ENCODE data around the gene HS6ST3.

The HS6ST3 gene

GRCh38 chr13:96198038-96198437, 108.1 kb downstream of the HS6ST3 start:
- in situ Hi-C loops (cut with MboI; ENCODE audit: low sequenced_read_pairs): no loop called here

GRCh38 chr13:96199315-96199714, 109.4 kb downstream of the HS6ST3 start:
- in situ Hi-C loops (cut with MboI; ENCODE audit: low sequenced_read_pairs): no loop called here

- in situ Hi-C loops (cut with MboI; ENCODE audit: low sequenced_read_pairs): no loop called here
These were observed 110.9 kb downstream of the HS6ST3 start for GRCh38 chr13:96200810-96201209.

GRCh38 chr13:96202315-96202714, 112.4 kb downstream of the HS6ST3 start:
- in situ Hi-C loops (cut with MboI; ENCODE audit: low sequenced_read_pairs): no loop called here

- in situ Hi-C loops (cut with MboI; ENCODE audit: low sequenced_read_pairs): no loop called here
These were observed 113.6 kb downstream of the HS6ST3 start for GRCh38 chr13:96203471-96203870.

GRCh38 chr13:96214824-96215445, 125.0 kb downstream of the HS6ST3 start:
- in situ Hi-C loops (cut with MboI; ENCODE audit: low sequenced_read_pairs): no loop called here

- in situ Hi-C loops (cut with MboI; ENCODE audit: low sequenced_read_pairs): no loop called here
These were observed 126.6 kb downstream of the HS6ST3 start for GRCh38 chr13:96216543-96216942.

GRCh38 chr13:96218475-96218874, 128.6 kb downstream of the HS6ST3 start:
- in situ Hi-C loops (cut with MboI; ENCODE audit: low sequenced_read_pairs): no loop called here

- in situ Hi-C loops (cut with MboI; ENCODE audit: low sequenced_read_pairs): no loop called here
These were observed 131.6 kb downstream of the HS6ST3 start for GRCh38 chr13:96221471-96221870.

- in situ Hi-C loops (cut with MboI; ENCODE audit: low sequenced_read_pairs): no loop called here
These were observed 133.3 kb downstream of the HS6ST3 start for GRCh38 chr13:96223231-96223630.

GRCh38 chr13:96229356-96229755, 139.4 kb downstream of the HS6ST3 start:
- in situ Hi-C loops (cut with MboI; ENCODE audit: low sequenced_read_pairs): no loop called here

GRCh38 chr13:96238241-96238640, 148.3 kb downstream of the HS6ST3 start:
- in situ Hi-C loops (cut with MboI; ENCODE audit: low sequenced_read_pairs): no loop called here

GRCh38 chr13:96238861-96239260, 149.0 kb downstream of the HS6ST3 start:
- in situ Hi-C loops (cut with MboI; ENCODE audit: low sequenced_read_pairs): no loop called here

GRCh38 chr13:96243376-96243775, 153.5 kb downstream of the HS6ST3 start:
- in situ Hi-C loops (cut with MboI; ENCODE audit: low sequenced_read_pairs): no loop called here

GRCh38 chr13:96248103-96248502, 158.2 kb downstream of the HS6ST3 start:
- in situ Hi-C loops (cut with MboI; ENCODE audit: low sequenced_read_pairs): no loop called here

GRCh38 chr13:96248996-96249395, 159.1 kb downstream of the HS6ST3 start:
- in situ Hi-C loops (cut with MboI; ENCODE audit: low sequenced_read_pairs): no loop called here

- in situ Hi-C loops (cut with MboI; ENCODE audit: low sequenced_read_pairs): no loop called here
These were observed 163.0 kb downstream of the HS6ST3 start for GRCh38 chr13:96252903-96253302.

- in situ Hi-C loops (cut with MboI; ENCODE audit: low sequenced_read_pairs): no loop called here
These were observed 183.3 kb downstream of the HS6ST3 start for GRCh38 chr13:96273196-96273595.

- in situ Hi-C loops (cut with MboI; ENCODE audit: low sequenced_read_pairs): no loop called here
These were observed 184.1 kb downstream of the HS6ST3 start for GRCh38 chr13:96274046-96274445.

GRCh38 chr13:96279904-96280303, 190.0 kb downstream of the HS6ST3 start:
- in situ Hi-C loops (cut with MboI; ENCODE audit: low sequenced_read_pairs): no loop called here

- in situ Hi-C loops (cut with MboI; ENCODE audit: low sequenced_read_pairs): no loop called here
These were observed 195.1 kb downstream of the HS6ST3 start for GRCh38 chr13:96284971-96285370.

GRCh38 chr13:96285729-96286128, 195.8 kb downstream of the HS6ST3 start:
- in situ Hi-C loops (cut with MboI; ENCODE audit: low sequenced_read_pairs): no loop called here
